Mesodermal cell (in vitro differentiated cells): ENCODE results near the gene WDR43.

ENCODE experiments used
- H3K27ac ChIP-seq: 2 replicates; pipeline ENCODE4 v1.7.0; 2013; ENCODE audit warnings: mild to moderate bottlenecking, low read depth, low read length, moderate library complexity; ENCODE audit not compliant: severe bottlenecking
- H3K36me3 ChIP-seq: 2 replicates; pipeline ENCODE4 v1.7.1; 2013; ENCODE audit warnings: mild to moderate bottlenecking, low read length, moderate library complexity; ENCODE audit not compliant: control insufficient read depth, insufficient read depth
- H3K4me1 ChIP-seq: one replicate; pipeline ENCODE4 v1.7.1; 2013; ENCODE audit warnings: mild to moderate bottlenecking, low read length; ENCODE audit not compliant: insufficient read depth, control insufficient read depth, poor library complexity, severe bottlenecking
- H3K4me3 ChIP-seq: 2 replicates; pipeline ENCODE4 v1.7.0; 2013; ENCODE audit warnings: low read length, control low read depth, mild to moderate bottlenecking; ENCODE audit not compliant: insufficient read depth, poor library complexity, severe bottlenecking; ENCODE audit errors: extremely low read depth
- H3K9me3 ChIP-seq: 2 replicates; pipeline ENCODE4 v1.7.1; 2013; ENCODE audit warnings: mild to moderate bottlenecking, low read length, moderate library complexity; ENCODE audit not compliant: control insufficient read depth
- whole genome bisulfite sequencing, 2 experiments: methylation state at CpG; one replicate each; pipeline ENCODE4 v1.1.5; 2013; ENCODE audit warnings: missing lambda C conversion rate in 2 of 2; ENCODE audit not compliant: insufficient coverage in 2 of 2; 5-methylcytosine and 5-hydroxymethylcytosine counted together

The WDR43 gene

GRCh38 chr2:28979576-28980366 is 85.3 kb downstream of the WDR43 start:
- 78 to 87% methylated on average over 9 to 11 of the region's 13 CpGs for WGBS, 2 experiments
- H3K36me3 ChIP-seq: no peaks in the 10 kb centered on the region
- H3K4me3 ChIP-seq: no peak overlapping the region
- no peak overlapping the region for H3K27ac ChIP-seq
- H3K9me3 ChIP-seq: no peaks in the 10 kb centered on the region
- peaks cover 15% of the 10 kb centered on the region for H3K4me1 ChIP-seq

- Histone ChIP-seq H3K4me3 (no peak overlapping the region), H3K4me1 (peaks cover 15% of the 10 kb centered on the region), H3K9me3 (no peaks in the 10 kb centered on the region), H3K36me3 (no peaks in the 10 kb centered on the region), H3K27ac (no peak overlapping the region)
- 48 to 62% methylated on average over 3 of the region's 3 CpGs for whole genome bisulfite sequencing, 2 experiments
These were observed 86.0 kb downstream of the WDR43 start for GRCh38 chr2:28980368-28981015.

- H3K4me3 ChIP-seq: no peak within 1 kb of the TSS
- peaks cover 15% of the 10 kb centered on the region for H3K4me1 ChIP-seq
- WGBS, 2 experiments: 84 to 86% methylated on average over 10 of the region's 10 CpGs
- H3K36me3 ChIP-seq: no peaks in the 10 kb centered on the region
- H3K27ac ChIP-seq: no peak within 1 kb of the TSS
- no peaks in the 10 kb centered on the region for H3K9me3 ChIP-seq
These were observed 86.6 kb downstream of the WDR43 start, which contains the start of gene TOGARAM2 for GRCh38 chr2:28981016-28981441. Gene TOGARAM2, plus strand, starts transcription at chr2:28981298. Its CDS starts 13,537 bp downstream, at chr2:28994835.

GRCh38 chr2:28981620-28982376 is 87.3 kb downstream of the WDR43 start:
- Histone ChIP-seq H3K27ac (no peak overlapping the region), H3K36me3 (no peaks in the 10 kb centered on the region), H3K9me3 (no peaks in the 10 kb centered on the region), H3K4me1 (peaks cover 8% of the 10 kb centered on the region), H3K4me3 (no peak overlapping the region)
- 84 to 86% methylated on average over 9 to 10 of the region's 11 CpGs for WGBS, 2 experiments

GRCh38 chr2:28982381-28982950 is 88.0 kb downstream of the WDR43 start:
- H3K9me3 ChIP-seq: no peaks in the 10 kb centered on the region
- H3K36me3 ChIP-seq: no peaks in the 10 kb centered on the region
- peaks cover 2% of the 10 kb centered on the region for H3K4me1 ChIP-seq
- no peak overlapping the region for H3K27ac ChIP-seq
- no peak overlapping the region for H3K4me3 ChIP-seq
- 93 to 97% methylated on average over 8 of the region's 8 CpGs for WGBS, 2 experiments

GRCh38 chr2:28986429-28986828 is 92.0 kb downstream of the WDR43 start:
- Histone ChIP-seq H3K9me3 (no peaks in the 10 kb centered on the region), H3K27ac (no peak overlapping the region), H3K4me1 (no peaks in the 10 kb centered on the region), H3K36me3 (no peaks in the 10 kb centered on the region), H3K4me3 (no peak overlapping the region)
- 37 to 47% methylated on average over 3 of the region's 4 CpGs for WGBS, 2 experiments

- H3K9me3 ChIP-seq: no peaks in the 10 kb centered on the region
- no peaks in the 10 kb centered on the region for H3K36me3 ChIP-seq
- 89 to 93% methylated on average over 4 of the region's 5 CpGs for WGBS, 2 experiments
- H3K4me1 ChIP-seq: no peaks in the 10 kb centered on the region
- H3K27ac ChIP-seq: no peak overlapping the region
- H3K4me3 ChIP-seq: no peak overlapping the region
These were observed 95.5 kb downstream of the WDR43 start for GRCh38 chr2:28989973-28990372.

GRCh38 chr2:28990445-28990844 is 96.0 kb downstream of the WDR43 start:
- H3K27ac ChIP-seq: no peak overlapping the region
- H3K9me3 ChIP-seq: no peaks in the 10 kb centered on the region
- 82 to 85% methylated on average over 9 to 16 of the region's 16 CpGs for WGBS, 2 experiments
- no peak overlapping the region for H3K4me3 ChIP-seq
- no peaks in the 10 kb centered on the region for H3K4me1 ChIP-seq
- H3K36me3 ChIP-seq: no peaks in the 10 kb centered on the region

GRCh38 chr2:28991021-28991420 is 96.6 kb downstream of the WDR43 start:
- Histone ChIP-seq H3K27ac (no peak overlapping the region), H3K36me3 (no peaks in the 10 kb centered on the region), H3K4me1 (no peaks in the 10 kb centered on the region), H3K4me3 (no peak overlapping the region), H3K9me3 (no peaks in the 10 kb centered on the region)
- WGBS, 2 experiments: 71 to 93% methylated on average over 1 to 3 of the region's 4 CpGs

GRCh38 chr2:28991460-28991859 is 97.0 kb downstream of the WDR43 start:
- Histone ChIP-seq H3K36me3 (no peaks in the 10 kb centered on the region), H3K4me1 (no peaks in the 10 kb centered on the region), H3K9me3 (no peaks in the 10 kb centered on the region), H3K27ac (no peak overlapping the region), H3K4me3 (no peak overlapping the region)
- 91 to 99% methylated on average over 6 to 7 of the region's 9 CpGs for WGBS, 2 experiments
